GM12878 (cell line): ENCODE data around the gene KRT73. TPM values are rescaled to one million over a fixed set of nuclear protein-coding genes. Genes with fewer than 3 reads are reported as not detected.

ENCODE experiments used
- ATAC-seq: fragments of 200-7000 bp; cut with Tn5 transposase; 3 replicates; pipeline ENCODE4 v1.9.1; 2020; ENCODE audit warnings: mild to moderate bottlenecking, moderate library complexity
- BruUV-seq: library from RNA; stranded (reverse); fragments of 400-500 nt; replicated peaks from 2 replicates; lab custom pipeline; 2021; lab: Mats Ljungman, UMichigan
- CTCF ChIA-PET: fragments of 300-600 bp; sonication (Branson Sonifier 250); formaldehyde crosslinking; extraction: SDS; loops from one replicate; lab custom pipeline; 2021; ENCODE audit warnings: inconsistent platforms; lab: Yijun Ruan, JAX
- POLR2A ChIA-PET: fragments of 350-600 bp; formaldehyde crosslinking; extraction: SDS; loops from one replicate; lab custom pipeline; 2021; ENCODE audit warnings: inconsistent platforms; lab: Charles Lee
- RAD21 ChIA-PET: fragments of 300-600 bp; sonication (Branson Sonifier 250); formaldehyde crosslinking; loops from one replicate; lab custom pipeline; 2023; ENCODE audit warnings: antibody characterized with exemption; ENCODE audit not compliant: unreplicated experiment; lab: Charles Lee
- SMC1A ChIA-PET: fragments of 300-600 bp; sonication (Branson Sonifier 250); formaldehyde crosslinking; loops from one replicate; lab custom pipeline; 2023; ENCODE audit not compliant: unreplicated experiment, uncharacterized antibody; lab: Charles Lee
- DNase-seq: peaks from one replicate; pipeline ENCODE4 v3.0.0-alpha.2; 2011; ENCODE audit warnings: low read depth, low spot score
- FAIRE-seq: peaks from 3 replicates; lab custom pipeline; 2011; peaks lifted over from hg19 to GRCh38; lab: Jason Lieb, UNC
- H2AFZ ChIP-seq: 2 replicates; pipeline ENCODE4 v1.6.0; 2011; ENCODE audit warnings: low read depth, low read length, control low read depth; ENCODE audit not compliant: control insufficient read depth
- H3K27ac ChIP-seq: 2 replicates; pipeline ENCODE4 v1.5.1; 2011; ENCODE audit warnings: control low read depth; ENCODE audit not compliant: control insufficient read depth, insufficient read depth
- H3K27me3 ChIP-seq, 2 experiments: replicated peaks in 1 of 2; 2 replicates each; pipeline versions ENCODE4 v1.6.0 to v1.6.1; 2011; ENCODE audit warnings: low read length in 1 of 2; ENCODE audit not compliant: control insufficient read depth in 2 of 2, insufficient read depth in 2 of 2
- H3K36me3 ChIP-seq, 2 experiments: 2 replicates each; pipeline ENCODE4 v1.5.1; 2011; ENCODE audit warnings: low read length in 1 of 2; ENCODE audit not compliant: control insufficient read depth in 2 of 2, insufficient read depth in 2 of 2
- H3K4me1 ChIP-seq: 2 replicates; pipeline ENCODE4 v1.6.1; 2011; ENCODE audit warnings: mild to moderate bottlenecking, low read length, moderate library complexity, mixed read lengths; ENCODE audit not compliant: control insufficient read depth, insufficient read depth
- H3K4me2 ChIP-seq: 2 replicates; pipeline ENCODE4 v1.6.0; 2011; ENCODE audit warnings: control low read depth; ENCODE audit not compliant: control insufficient read depth, insufficient read depth
- H3K4me3 ChIP-seq: fragments of 200-600 bp; sonication (generic); 2 replicates; pipeline ENCODE4 v1.5.1; 2016
- H3K79me2 ChIP-seq: 2 replicates; pipeline ENCODE4 v1.6.0; 2011; ENCODE audit warnings: low read length; ENCODE audit not compliant: control insufficient read depth, insufficient read depth
- H3K9ac ChIP-seq: 2 replicates; pipeline ENCODE4 v1.8.0; 2011; ENCODE audit warnings: low read length, control low read depth, mixed read lengths; ENCODE audit not compliant: control insufficient read depth, insufficient read depth
- H3K9me3 ChIP-seq: replicated peaks from 3 replicates; pipeline ENCODE4 v1.5.1; 2011; ENCODE audit warnings: mild to moderate bottlenecking, low read length; ENCODE audit not compliant: control insufficient read depth, insufficient read depth
- H4K20me1 ChIP-seq: 2 replicates; pipeline ENCODE4 v1.6.0; 2011; ENCODE audit not compliant: control insufficient read depth, insufficient read depth
- ATF2 ChIP-seq: IDR thresholded peaks from 2 replicates; pipeline ENCODE4 v1.6.1; 2012; ENCODE audit warnings: low read length, inconsistent platforms
- CUX1 ChIP-seq: IDR thresholded peaks from 2 replicates; pipeline ENCODE4 v1.6.1; 2012; ENCODE audit warnings: improper control_type of control experiment, low read depth, low read length; ENCODE audit not compliant: insufficient replicate concordance
- MTA3 ChIP-seq: IDR thresholded peaks from 2 replicates; pipeline ENCODE4 v1.6.1; 2012; ENCODE audit warnings: low read length, inconsistent platforms, borderline replicate concordance
- MYC ChIP-seq: IDR thresholded peaks from 2 replicates; pipeline ENCODE4 v1.6.1; 2011; ENCODE audit warnings: mild to moderate bottlenecking, low read length, moderate library complexity, inconsistent platforms; ENCODE audit not compliant: insufficient read depth, insufficient replicate concordance, insufficient read length, severe bottlenecking
- NFYA ChIP-seq: IDR thresholded peaks from 2 replicates; pipeline ENCODE4 v1.6.1; 2011; ENCODE audit warnings: low read depth, mild to moderate bottlenecking, low read length, improper control_type of control experiment, borderline replicate concordance
- NKRF ChIP-seq: fragments of 450-650 bp; conservative IDR thresholded peaks from 2 replicates; pipeline ENCODE4 v1.6.1; 2017; ENCODE audit warnings: mild to moderate bottlenecking, moderate library complexity
- POLR2AphosphoS2 ChIP-seq: IDR thresholded peaks from 2 replicates; pipeline ENCODE4 v1.6.1; 2011; ENCODE audit warnings: low read depth, mild to moderate bottlenecking, low read length, improper control_type of control experiment, moderate library complexity
- RB1 ChIP-seq: fragments of 450-650 bp; formaldehyde crosslinking; IDR thresholded peaks from 2 replicates; pipeline ENCODE4 v1.6.1; 2017; ENCODE audit warnings: mild to moderate bottlenecking, borderline replicate concordance
- RBBP5 ChIP-seq: fragments of 200-600 bp; sonication (generic); conservative IDR thresholded peaks from 2 replicates; pipeline ENCODE4 v1.6.1; 2016
- SRF ChIP-seq, 2 experiments: IDR thresholded peaks; 2 replicates each; pipeline ENCODE4 v1.6.1; 2011; ENCODE audit warnings: low read depth in 2 of 2, low read length in 2 of 2, mild to moderate bottlenecking in 1 of 2, moderate library complexity in 1 of 2
- TCF3 ChIP-seq: IDR thresholded peaks from 2 replicates; pipeline ENCODE4 v1.6.1; 2012; ENCODE audit warnings: low read depth, mild to moderate bottlenecking, low read length, borderline replicate concordance; ENCODE audit not compliant: insufficient read depth
- ZNF217 ChIP-seq: fragments of 450-650 bp; IDR thresholded peaks from 2 replicates; pipeline ENCODE4 v1.6.1; 2017; ENCODE audit warnings: antibody characterized with exemption, mild to moderate bottlenecking
- WGBS: methylation state at CpG from one replicate; pipeline ENCODE4 v1.1.6; 2016; ENCODE audit warnings: low lambda C conversion rate; ENCODE audit not compliant: insufficient replicate concordance, insufficient coverage; ENCODE audit errors: missing lambda C conversion rate; 5-methylcytosine and 5-hydroxymethylcytosine counted together
- in situ Hi-C: fragments of 300-500 bp; cut with MboI; formaldehyde crosslinking; loops from 9 replicates; pipeline ENCODE4 v1.14.3; 2018; ENCODE audit warnings: mixed read lengths
- intact Hi-C: fragments of 100-400 bp; cut with micrococcal nuclease; formaldehyde crosslinking; loops from one replicate; pipeline ENCODE4 v1.14.2; 2022; ENCODE audit not compliant: unreplicated experiment
- polyA plus RNA-seq, 11 experiments: library from polyadenylated mRNA; depleted of rRNA in 4 of 11; unstranded in 6 of 11; stranded (reverse) in 5 of 11; fragments of >200 nt; fragmentation: Nextera tagmentation in 4 of 11; fragmentation: Illumina TruSeq in 1 of 11; extraction: Ambion mirVana in 4 of 11; extraction: Trizol in 1 of 11; gene quantifications; 1 replicate in 1 of 11; 2 replicates in 10 of 11; pipeline versions ENCODE4 v1.2.1 to v1.2.3, GENCODE V29; 2011 to 2016; ENCODE audit warnings: inconsistent platforms in 2 of 11, missing spikeins in 2 of 11, low read depth in 1 of 11
- total RNA-seq, 4 experiments: library from RNA; depleted of rRNA in 3 of 4; stranded (reverse); fragments of >200 nt in 3 of 4; fragmentation: Illumina TruSeq in 1 of 4; extraction: Trizol in 1 of 4; gene quantifications; 2 replicates each; pipeline versions ENCODE4 v1.2.1 to v1.2.3, GENCODE V29; 2013 to 2021

Gene KRT73
- total and polyA plus RNA-seq, 10 of the 15 experiments (the other 5 are each of a cell fraction or from before 2014, with no cell fraction given) = not detected

- ATAC-seq (no peak), DNase-seq (no peak), FAIRE-seq (no peak)
- H3K4me2 ChIP-seq = no peak overlapping the region
- H3K27ac ChIP-seq = no peak overlapping the region
- RAD21 ChIA-PET = no interaction called here
- TF ChIP-seq MYC = no peak
- no peak for TF ChIP-seq NFYA
- no peak for TF ChIP-seq ZNF217
- TF ChIP-seq MTA3 = no peak
- no peak for TF ChIP-seq ATF2
- TF ChIP-seq RBBP5 = no peak
- no peak for TF ChIP-seq TCF3
- no peak for TF ChIP-seq NKRF
- no peak for TF ChIP-seq RB1
- no peak for TF ChIP-seq SRF (IDR thresholded peaks at IDR 0.05; ENCODE audit: low read depth in 2 of 2, low read length in 2 of 2)
- TF ChIP-seq CUX1 = no peak
- TF ChIP-seq POLR2AphosphoS2 = no peak
- TF ChIP-seq, all 136 proteins: peak for 0
- no TSS peak for BruUV-seq
- Histone ChIP-seq H2AFZ (no peak overlapping the region), H3K9me3 (no peaks in the 10 kb centered on the region), H3K9ac (no peak overlapping the region), H3K4me3 (no peak overlapping the region), H3K36me3 (no peaks in the 10 kb centered on the region), H4K20me1 (no peaks in the 10 kb centered on the region), H3K4me1 (no peaks in the 10 kb centered on the region), H3K27me3 (peaks cover 0 to 4% of the 10 kb centered on the region in 2 experiments; a peak in 2 of 4 replicates), H3K79me2 (no peaks in the 10 kb centered on the region)
- ChIA-PET SMC1A (no interaction called here), CTCF (no interaction called here), POLR2A (no interaction called here)
- intact Hi-C loops = no loop called here
- in situ Hi-C loops = no loop called here
- 6% methylated on average over 6 of the region's 6 CpGs for WGBS
These were observed 13.5 kb upstream of the KRT73 start for GRCh38 chr12:52631676-52632459.
